OCI-LY3 (cell line): ENCODE results near the gene MXI1.
"Not testable (repeated sequence)": the region's sequence is repeated elsewhere in the genome, so short reads cannot be mapped to it uniquely, and the experiment has no call there.

Experiments
- H2AFZ ChIP-seq: fragments of 200-600, 300-600 bp; shearing (Covaris generic); 2 replicates; pipeline ENCODE4 v1.6.0; 2014; ENCODE audit warnings: antibody characterized with exemption, low read depth, low read length
- H3K27ac ChIP-seq: fragments of 200-600, 300-600 bp; sonication (generic); 2 replicates; pipeline ENCODE4 v1.5.1; 2014; ENCODE audit warnings: mild to moderate bottlenecking, low read length, moderate library complexity, mixed read lengths
- H3K27me3 ChIP-seq: fragments of 200-600, 300-600 bp; sonication (generic); 2 replicates; pipeline ENCODE4 v1.6.1; 2014; ENCODE audit warnings: low read depth, low read length, mixed read lengths
- H3K36me3 ChIP-seq: fragments of 200-600, 300-600 bp; sonication (generic); replicated peaks from 2 replicates; pipeline ENCODE3; 2014; ENCODE audit warnings: low read depth, low read length, mixed read lengths
- H3K4me1 ChIP-seq: fragments of 300-600, 200-600 bp; sonication (generic); 2 replicates; pipeline ENCODE4 v1.6.1; 2014; ENCODE audit warnings: low read length, mixed read lengths
- H3K4me2 ChIP-seq: fragments of 200-600, 300-600 bp; sonication (generic); 2 replicates; pipeline ENCODE4 v1.6.1; 2014; ENCODE audit warnings: low read length, mixed read lengths
- H3K4me3 ChIP-seq: fragments of 300-600, 200-600 bp; sonication (generic); 2 replicates; pipeline ENCODE4 v1.5.1; 2014; ENCODE audit warnings: antibody characterized with exemption, mild to moderate bottlenecking, low read length, moderate library complexity
- H3K79me2 ChIP-seq: fragments of 300-600, 200-600 bp; shearing (Covaris generic); 2 replicates; pipeline ENCODE4 v1.6.1; 2014; ENCODE audit warnings: mild to moderate bottlenecking, low read length, mixed read lengths
- H3K9ac ChIP-seq: fragments of 300-600, 200-600 bp; shearing (Covaris generic); 2 replicates; pipeline ENCODE4 v1.6.0; 2014; ENCODE audit warnings: mild to moderate bottlenecking, low read length, moderate library complexity
- H3K9me3 ChIP-seq: fragments of 200-600, 300-600 bp; shearing (Covaris generic); 2 replicates; pipeline ENCODE4 v1.6.1; 2014; ENCODE audit warnings: low read length, mixed read lengths; ENCODE audit not compliant: insufficient read depth
- H4K20me1 ChIP-seq: fragments of 200-600, 300-600 bp; sonication (generic); 2 replicates; pipeline ENCODE4 v1.6.1; 2016; ENCODE audit warnings: low read length, mixed read lengths; ENCODE audit not compliant: insufficient read depth
- EZH2phosphoT487 ChIP-seq: fragments of 200-600 bp; shearing (Covaris generic); IDR thresholded peaks from 2 replicates; pipeline ENCODE4 v1.6.1; 2018; ENCODE audit warnings: antibody characterized with exemption, mixed run types, low read depth
- TF ChIP-seq, protein P1 (sequence below): fragments of 200-600, 300-600 bp; sonication (generic); IDR thresholded peaks from 2 replicates; pipeline ENCODE4 v1.5.1; 2014; ENCODE audit warnings: antibody characterized with exemption, low read length, low read depth

Gene MXI1

GRCh38 chr10:110267276-110267675 is 59.9 kb downstream of the MXI1 start:
- Histone ChIP-seq H2AFZ (no peak overlapping the region), H4K20me1 (peaks cover 43% of the 10 kb centered on the region; the same call in 1 of the 2 replicates), H3K79me2 (no peaks in the 10 kb centered on the region), H3K4me3 (no peak overlapping the region), H3K9me3 (no peaks in the 10 kb centered on the region), H3K27me3 (peaks cover 53% of the 10 kb centered on the region), H3K36me3 (no peaks in the 10 kb centered on the region), H3K9ac (no peak overlapping the region), H3K27ac (no peak overlapping the region), H3K4me2 (no peak overlapping the region), H3K4me1 (no peaks in the 10 kb centered on the region)
- TF ChIP-seq, protein P1, sequence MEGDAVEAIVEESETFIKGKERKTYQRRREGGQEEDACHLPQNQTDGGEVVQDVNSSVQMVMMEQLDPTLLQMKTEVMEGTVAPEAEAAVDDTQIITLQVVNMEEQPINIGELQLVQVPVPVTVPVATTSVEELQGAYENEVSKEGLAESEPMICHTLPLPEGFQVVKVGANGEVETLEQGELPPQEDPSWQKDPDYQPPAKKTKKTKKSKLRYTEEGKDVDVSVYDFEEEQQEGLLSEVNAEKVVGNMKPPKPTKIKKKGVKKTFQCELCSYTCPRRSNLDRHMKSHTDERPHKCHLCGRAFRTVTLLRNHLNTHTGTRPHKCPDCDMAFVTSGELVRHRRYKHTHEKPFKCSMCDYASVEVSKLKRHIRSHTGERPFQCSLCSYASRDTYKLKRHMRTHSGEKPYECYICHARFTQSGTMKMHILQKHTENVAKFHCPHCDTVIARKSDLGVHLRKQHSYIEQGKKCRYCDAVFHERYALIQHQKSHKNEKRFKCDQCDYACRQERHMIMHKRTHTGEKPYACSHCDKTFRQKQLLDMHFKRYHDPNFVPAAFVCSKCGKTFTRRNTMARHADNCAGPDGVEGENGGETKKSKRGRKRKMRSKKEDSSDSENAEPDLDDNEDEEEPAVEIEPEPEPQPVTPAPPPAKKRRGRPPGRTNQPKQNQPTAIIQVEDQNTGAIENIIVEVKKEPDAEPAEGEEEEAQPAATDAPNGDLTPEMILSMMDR: no peak
- TF ChIP-seq EZH2phosphoT487: no peak

DNA sequence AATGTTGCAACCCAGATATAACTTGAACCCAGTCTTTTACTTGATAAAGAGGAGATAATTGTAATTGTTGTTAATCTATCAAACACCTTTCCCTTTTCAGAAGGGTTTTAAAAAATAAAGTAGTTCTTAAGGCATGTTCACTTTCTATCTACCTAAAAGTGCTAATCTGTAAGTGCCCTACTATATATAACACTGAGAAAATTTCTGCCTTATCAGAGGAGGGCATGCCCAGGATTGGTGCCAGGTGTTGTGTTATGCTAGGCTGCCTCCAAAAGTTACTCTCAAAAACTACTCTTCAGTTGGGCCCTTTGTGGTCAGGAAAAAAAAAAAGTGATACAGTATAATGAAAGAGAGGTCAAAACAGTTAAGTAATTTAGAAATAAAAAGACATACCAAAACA is 61.0 kb downstream of the MXI1 start:
- Histone ChIP-seq H3K4me2 (no peak overlapping the region), H3K27ac (no peak overlapping the region), H3K79me2 (no peaks in the 10 kb centered on the region), H3K9ac (no peak overlapping the region), H3K4me3 (no peak overlapping the region), H3K9me3 (no peaks in the 10 kb centered on the region), H2AFZ (no peak overlapping the region), H4K20me1 (peaks cover 37% of the 10 kb centered on the region; the same call in 1 of the 2 replicates), H3K27me3 (peaks cover 48% of the 10 kb centered on the region), H3K4me1 (peaks cover 9% of the 10 kb centered on the region), H3K36me3 (no peaks in the 10 kb centered on the region)
- TF ChIP-seq, protein P1: no peak
- no peak for TF ChIP-seq EZH2phosphoT487

DNA sequence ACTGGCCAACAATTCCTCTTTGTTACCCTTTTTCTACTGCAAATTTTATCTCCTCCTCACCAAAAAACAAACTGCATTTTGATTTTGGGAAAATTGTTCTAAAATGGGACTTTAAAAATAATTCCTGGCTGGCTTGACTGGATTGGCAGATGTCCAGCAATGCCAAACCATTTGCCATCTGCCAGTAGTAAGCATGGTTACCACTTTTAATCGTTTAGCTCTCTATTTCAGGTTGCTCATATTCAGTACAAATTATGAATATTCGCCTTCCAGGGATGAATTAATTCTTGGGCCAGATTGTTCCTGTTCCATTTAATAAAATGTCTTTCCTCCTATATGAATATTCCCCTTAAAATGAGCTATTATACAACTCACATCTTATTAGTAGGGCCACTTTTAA is 61.6 kb downstream of the MXI1 start:
- TF ChIP-seq, protein P1: no peak
- TF ChIP-seq EZH2phosphoT487: no peak
- Histone ChIP-seq H3K9ac (no peak overlapping the region), H3K4me3 (no peak overlapping the region), H3K9me3 (no peaks in the 10 kb centered on the region), H3K4me1 (peaks cover 14% of the 10 kb centered on the region), H3K36me3 (no peaks in the 10 kb centered on the region), H2AFZ (no peak overlapping the region), H3K4me2 (no peak overlapping the region), H4K20me1 (peaks cover 38% of the 10 kb centered on the region; the same call in 1 of the 2 replicates), H3K27ac (no peak overlapping the region), H3K27me3 (peaks cover 53% of the 10 kb centered on the region), H3K79me2 (no peaks in the 10 kb centered on the region)

GRCh38 chr10:110269374-110270318 is 62.2 kb downstream of the MXI1 start:
- TF ChIP-seq, protein P1: no peak
- TF ChIP-seq EZH2phosphoT487: no peak
- Histone ChIP-seq H3K27ac (no peak overlapping the region), H3K79me2 (no peaks in the 10 kb centered on the region), H2AFZ (no peak overlapping the region), H3K9ac (no peak overlapping the region), H4K20me1 (peaks cover 40% of the 10 kb centered on the region; the same call in 1 of the 2 replicates), H3K27me3 (peaks cover 57% of the 10 kb centered on the region), H3K4me3 (no peak overlapping the region), H3K36me3 (no peaks in the 10 kb centered on the region), H3K9me3 (no peaks in the 10 kb centered on the region), H3K4me1 (peaks cover 17% of the 10 kb centered on the region), H3K4me2 (no peak overlapping the region)

DNA sequence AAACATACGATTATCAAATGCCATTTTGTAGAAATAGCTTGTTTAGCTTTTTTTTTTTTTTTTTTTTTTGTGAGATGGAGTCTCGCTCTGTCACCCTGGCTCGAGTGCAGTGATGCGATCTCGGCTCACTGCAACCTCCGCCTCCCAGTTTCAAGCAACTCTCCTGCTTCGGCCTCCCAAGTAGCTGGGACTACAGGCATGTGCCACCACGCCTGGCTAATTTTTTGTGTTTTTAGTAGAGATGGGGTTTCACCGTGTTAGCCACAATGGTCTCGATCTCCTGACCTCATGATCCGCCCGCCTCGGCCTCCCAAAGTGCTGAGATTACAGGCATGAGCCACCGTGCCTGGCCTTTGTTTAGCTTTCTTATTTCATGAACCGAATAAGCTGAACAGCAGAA is 65.6 kb downstream of the MXI1 start:
- H3K4me1 ChIP-seq: peaks cover 24% of the 10 kb centered on the region
- not testable (repeated sequence) for H3K9me3 ChIP-seq, H2AFZ ChIP-seq, H3K27ac ChIP-seq, H3K79me2 ChIP-seq, H3K36me3 ChIP-seq, H3K9ac ChIP-seq
- peak overlapping the region; percentile 24; the same call in 1 of the 2 replicates for H3K4me3 ChIP-seq
- peak overlapping the region; percentile 52 for H3K4me2 ChIP-seq
- H4K20me1 ChIP-seq: peaks cover 47% of the 10 kb centered on the region
- peaks cover 69% of the 10 kb centered on the region for H3K27me3 ChIP-seq
